Stimulated activated CD4-positive, alpha-beta T cell treated with anti-CD3 and anti-CD28 coated beads, Interleukin-2, amount 100 ng/mL, for 24 hours (primary cell): ENCODE data around the gene TOR1AIP2.
"Not testable (repeated sequence)": the region's sequence is repeated elsewhere in the genome, so short reads cannot be mapped to it uniquely, and the experiment has no call there.

Experiments used
- DNase-seq, 2 donors: peaks; one replicate each; pipeline ENCODE4 v3.0.0-alpha.2; 2020

The TOR1AIP2 gene

GRCh38 chr1:179805291-179806195, 72.1 kb downstream of the TOR1AIP2 start:
- DNase-seq = no peak

- not testable (repeated sequence) for DNase-seq
Measured at GRCh38 chr1:179804417-179804816, 73.2 kb downstream of the TOR1AIP2 start.

GRCh38 chr1:179803918-179804317, 73.7 kb downstream of the TOR1AIP2 start:
- DNase-seq = no peak

GRCh38 chr1:179803104-179803503, 74.5 kb downstream of the TOR1AIP2 start:
- no peak for DNase-seq

GRCh38 chr1:179800481-179800880, 77.1 kb downstream of the TOR1AIP2 start:
- DNase-seq = no peak

GRCh38 chr1:179798864-179799516, 78.6 kb downstream of the TOR1AIP2 start:
- DNase-seq = no peak

- no peak for DNase-seq
Measured at GRCh38 chr1:179798213-179798863, 79.3 kb downstream of the TOR1AIP2 start.

- DNase-seq = no peak
Measured at GRCh38 chr1:179794669-179795068, 82.9 kb downstream of the TOR1AIP2 start.

GRCh38 chr1:179794146-179794545, 83.5 kb downstream of the TOR1AIP2 start:
- DNase-seq = no peak

- no peak for DNase-seq
Measured at GRCh38 chr1:179793281-179793680, 84.3 kb downstream of the TOR1AIP2 start.
